ENCODE results near the gene KLHL1.

DNA sequence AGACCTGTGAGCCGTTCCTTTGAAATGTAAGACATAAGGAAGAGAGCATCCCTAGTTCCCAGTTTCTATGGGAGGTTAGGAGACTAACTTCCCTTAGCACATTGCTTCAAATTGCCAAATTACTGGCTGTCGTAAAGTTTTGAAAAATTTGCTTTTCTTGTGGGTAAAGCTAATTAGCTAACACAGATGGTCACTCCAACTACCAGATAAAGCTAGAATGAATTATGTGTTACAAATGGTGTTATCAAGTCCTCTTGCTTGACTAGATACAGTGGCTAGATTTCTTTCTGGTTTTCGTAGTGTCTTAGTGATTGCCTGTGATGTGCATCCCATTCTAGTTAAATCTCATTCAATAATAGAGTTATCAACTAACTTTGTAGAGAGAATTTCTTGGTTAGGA is 417.3 kb downstream of the KLHL1 start:
- TF ChIP-seq, protein P1, sequence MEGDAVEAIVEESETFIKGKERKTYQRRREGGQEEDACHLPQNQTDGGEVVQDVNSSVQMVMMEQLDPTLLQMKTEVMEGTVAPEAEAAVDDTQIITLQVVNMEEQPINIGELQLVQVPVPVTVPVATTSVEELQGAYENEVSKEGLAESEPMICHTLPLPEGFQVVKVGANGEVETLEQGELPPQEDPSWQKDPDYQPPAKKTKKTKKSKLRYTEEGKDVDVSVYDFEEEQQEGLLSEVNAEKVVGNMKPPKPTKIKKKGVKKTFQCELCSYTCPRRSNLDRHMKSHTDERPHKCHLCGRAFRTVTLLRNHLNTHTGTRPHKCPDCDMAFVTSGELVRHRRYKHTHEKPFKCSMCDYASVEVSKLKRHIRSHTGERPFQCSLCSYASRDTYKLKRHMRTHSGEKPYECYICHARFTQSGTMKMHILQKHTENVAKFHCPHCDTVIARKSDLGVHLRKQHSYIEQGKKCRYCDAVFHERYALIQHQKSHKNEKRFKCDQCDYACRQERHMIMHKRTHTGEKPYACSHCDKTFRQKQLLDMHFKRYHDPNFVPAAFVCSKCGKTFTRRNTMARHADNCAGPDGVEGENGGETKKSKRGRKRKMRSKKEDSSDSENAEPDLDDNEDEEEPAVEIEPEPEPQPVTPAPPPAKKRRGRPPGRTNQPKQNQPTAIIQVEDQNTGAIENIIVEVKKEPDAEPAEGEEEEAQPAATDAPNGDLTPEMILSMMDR (IDR thresholded peaks at IDR 0.05) = no peak
- TF ChIP-seq EZH2 (IDR thresholded peaks at IDR 0.05) (no peak), EZH2phosphoT487 (IDR thresholded peaks at IDR 0.05) (no peak)

All from neural progenitor cell (in vitro differentiated cells).